ENCODE measurements around the gene RPS6KA2.

The RPS6KA2 gene

DNA sequence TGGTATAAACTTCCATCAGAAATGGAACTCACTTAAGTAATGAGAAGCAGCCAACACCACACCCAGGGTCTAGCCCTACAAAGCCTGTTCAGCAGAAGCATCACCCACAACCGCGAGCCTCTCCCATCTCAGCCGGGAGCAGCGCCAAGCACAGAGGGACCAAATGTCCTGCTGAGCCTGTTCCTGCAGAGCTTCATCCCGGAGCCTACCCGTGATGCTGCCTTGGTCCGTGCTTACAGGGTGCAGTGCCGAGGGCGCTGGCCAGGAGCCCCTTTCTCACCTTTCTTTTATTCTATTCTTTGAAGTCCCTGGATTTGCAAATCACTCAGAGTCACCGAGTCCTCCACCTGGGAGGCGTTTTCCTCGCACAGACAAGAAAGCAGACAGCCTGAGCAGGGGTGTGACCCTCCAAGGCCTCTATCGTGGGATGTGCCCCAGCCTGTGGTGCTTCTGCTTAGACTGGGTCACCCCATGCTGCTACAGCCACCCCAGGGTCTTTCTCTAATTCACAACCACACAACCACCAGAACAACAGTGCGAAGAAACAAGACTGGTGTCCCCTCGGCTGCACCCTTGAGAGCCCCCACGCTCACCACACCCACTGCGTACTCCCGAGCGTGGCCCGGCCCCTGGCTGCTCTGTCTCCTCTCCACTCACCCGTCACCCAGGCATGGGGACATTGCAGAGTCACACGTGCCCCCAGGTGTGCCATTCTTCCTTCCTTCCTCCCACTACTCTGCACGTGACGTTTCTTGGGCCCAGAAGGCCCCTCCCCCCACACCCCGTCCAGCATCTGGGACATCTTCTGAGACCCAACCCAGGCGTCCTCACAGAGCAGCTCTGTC, 152.1 kb downstream of the RPS6KA2 start:
- intact Hi-C loops (cut with DNase I; ENCODE audit: low total_unique reads): no loop called here
- Histone ChIP-seq H3K9me3 (no peaks in the 10 kb centered on the region), H3K27ac (no peak overlapping the region), H3K4me1 (no peaks in the 10 kb centered on the region), H3K4me3 (no peak overlapping the region), H3K27me3 (no peaks in the 10 kb centered on the region), H3K36me3 (peaks cover 0 to 23% (median 9%) of the 10 kb centered on the region in 3 donors)
- DNase-seq: peak in 1 of 2 donors; percentile 54
- no peak for TF ChIP-seq CTCF (IDR thresholded peaks at IDR 0.05)

DNA sequence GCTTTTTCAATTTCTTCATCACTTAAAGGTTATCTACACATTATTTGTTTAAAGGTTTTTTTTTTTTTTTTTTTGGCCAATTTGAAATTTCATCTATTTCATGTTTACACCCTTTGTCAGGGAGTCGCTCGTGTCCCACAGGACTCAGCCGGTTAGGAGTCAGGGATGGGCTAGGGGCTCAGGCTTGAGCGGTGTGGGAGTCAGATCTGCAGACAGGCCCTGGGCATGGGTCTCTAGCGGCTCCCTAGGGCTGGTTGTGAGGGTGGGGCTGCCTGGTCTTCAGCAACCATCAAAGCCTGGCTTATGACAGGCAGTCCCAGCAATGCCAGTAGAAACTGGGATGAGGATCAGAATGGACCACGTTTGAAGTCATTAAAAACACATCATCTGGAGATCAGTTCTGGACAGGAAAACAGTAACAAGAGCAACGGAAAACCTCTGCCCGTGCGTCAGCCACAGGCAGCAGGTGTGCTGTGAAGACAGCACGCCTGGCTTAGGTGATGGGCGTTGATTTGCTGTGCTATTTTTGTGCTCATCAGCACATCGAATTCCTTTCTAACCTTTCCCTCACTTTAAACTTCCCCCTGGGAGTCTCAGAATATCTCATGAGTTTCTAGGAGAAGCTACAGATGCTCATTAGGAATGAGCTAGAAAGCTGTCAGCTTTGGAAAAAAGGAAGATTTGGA, 153.0 kb downstream of the RPS6KA2 start:
- Histone ChIP-seq H3K36me3 (peaks cover 0 to 23% (median 9%) of the 10 kb centered on the region in 3 donors), H3K4me1 (no peaks in the 10 kb centered on the region), H3K27me3 (no peaks in the 10 kb centered on the region), H3K9me3 (no peaks in the 10 kb centered on the region), H3K27ac (no peak overlapping the region), H3K4me3 (no peak overlapping the region)
- intact Hi-C loops (cut with DNase I; ENCODE audit: low total_unique reads): no loop called here
- DNase-seq: peak in 1 of 2 donors; percentile 40
- TF ChIP-seq CTCF (IDR thresholded peaks at IDR 0.05): no peak

GRCh38 chr6:166472636-166473035, 154.4 kb downstream of the RPS6KA2 start:
- Histone ChIP-seq H3K4me1 (no peaks in the 10 kb centered on the region), H3K4me3 (no peak overlapping the region), H3K9me3 (no peaks in the 10 kb centered on the region), H3K27ac (no peak overlapping the region), H3K36me3 (peaks cover 0 to 24% (median 6%) of the 10 kb centered on the region in 3 donors), H3K27me3 (no peaks in the 10 kb centered on the region)
- peak in 1 of 2 donors; percentile 42 for DNase-seq
- TF ChIP-seq CTCF (IDR thresholded peaks at IDR 0.05): no peak
- intact Hi-C loops (cut with DNase I; ENCODE audit: low total_unique reads): no loop called here

GRCh38 chr6:166471797-166472260, 155.2 kb downstream of the RPS6KA2 start:
- no peaks in the 10 kb centered on the region for H3K27me3 ChIP-seq
- no peaks in the 10 kb centered on the region for H3K9me3 ChIP-seq
- DNase-seq: no peak
- no peak overlapping the region for H3K27ac ChIP-seq
- intact Hi-C loops (cut with DNase I; ENCODE audit: low total_unique reads): no loop called here
- H3K4me3 ChIP-seq: no peak overlapping the region
- no peak for TF ChIP-seq CTCF (IDR thresholded peaks at IDR 0.05)
- H3K36me3 ChIP-seq: peaks cover 0 to 27% (median 6%) of the 10 kb centered on the region in 3 donors
- H3K4me1 ChIP-seq: no peaks in the 10 kb centered on the region

DNA sequence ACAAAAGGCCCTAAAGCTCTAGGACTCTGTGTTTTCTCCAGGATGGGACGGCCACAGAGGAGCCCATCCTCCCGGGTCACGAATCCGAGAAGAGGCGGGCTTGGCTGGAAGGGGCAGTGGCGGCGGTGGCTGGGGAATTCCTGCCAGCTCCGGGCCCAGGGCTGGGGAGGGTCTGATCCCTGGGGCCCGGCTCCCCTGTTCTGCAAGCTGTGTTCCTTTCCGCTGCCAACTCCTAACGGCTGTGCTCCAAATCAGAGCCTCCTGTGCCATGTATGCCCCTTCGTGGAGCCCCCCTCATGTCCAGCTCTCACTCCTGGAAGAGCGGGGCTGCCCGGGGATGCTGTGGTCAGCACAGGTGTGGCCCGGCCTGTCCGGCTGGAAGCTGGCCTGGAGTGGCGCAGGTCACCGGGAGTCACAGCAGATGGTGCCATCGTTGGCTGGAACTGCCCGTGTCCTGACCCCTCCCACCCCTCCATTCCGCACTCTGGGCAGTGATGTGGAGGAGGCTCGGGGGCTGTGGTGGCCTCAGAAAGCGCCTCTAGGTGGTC, 156.1 kb downstream of the RPS6KA2 start:
- H3K27me3 ChIP-seq: no peaks in the 10 kb centered on the region
- DNase-seq: no peak
- no peak overlapping the region for H3K4me3 ChIP-seq
- no peak for TF ChIP-seq CTCF (IDR thresholded peaks at IDR 0.05)
- intact Hi-C loops (cut with DNase I; ENCODE audit: low total_unique reads): no loop called here
- H3K36me3 ChIP-seq: peaks cover 0 to 27% (median 6%) of the 10 kb centered on the region in 3 donors
- peaks cover 0 to 6% (median 0%) of the 10 kb centered on the region in 4 donors for H3K4me1 ChIP-seq
- H3K27ac ChIP-seq: no peak overlapping the region
- H3K9me3 ChIP-seq: no peaks in the 10 kb centered on the region
